ENCODE measurements around the gene TRIM32.

Gene TRIM32

DNA sequence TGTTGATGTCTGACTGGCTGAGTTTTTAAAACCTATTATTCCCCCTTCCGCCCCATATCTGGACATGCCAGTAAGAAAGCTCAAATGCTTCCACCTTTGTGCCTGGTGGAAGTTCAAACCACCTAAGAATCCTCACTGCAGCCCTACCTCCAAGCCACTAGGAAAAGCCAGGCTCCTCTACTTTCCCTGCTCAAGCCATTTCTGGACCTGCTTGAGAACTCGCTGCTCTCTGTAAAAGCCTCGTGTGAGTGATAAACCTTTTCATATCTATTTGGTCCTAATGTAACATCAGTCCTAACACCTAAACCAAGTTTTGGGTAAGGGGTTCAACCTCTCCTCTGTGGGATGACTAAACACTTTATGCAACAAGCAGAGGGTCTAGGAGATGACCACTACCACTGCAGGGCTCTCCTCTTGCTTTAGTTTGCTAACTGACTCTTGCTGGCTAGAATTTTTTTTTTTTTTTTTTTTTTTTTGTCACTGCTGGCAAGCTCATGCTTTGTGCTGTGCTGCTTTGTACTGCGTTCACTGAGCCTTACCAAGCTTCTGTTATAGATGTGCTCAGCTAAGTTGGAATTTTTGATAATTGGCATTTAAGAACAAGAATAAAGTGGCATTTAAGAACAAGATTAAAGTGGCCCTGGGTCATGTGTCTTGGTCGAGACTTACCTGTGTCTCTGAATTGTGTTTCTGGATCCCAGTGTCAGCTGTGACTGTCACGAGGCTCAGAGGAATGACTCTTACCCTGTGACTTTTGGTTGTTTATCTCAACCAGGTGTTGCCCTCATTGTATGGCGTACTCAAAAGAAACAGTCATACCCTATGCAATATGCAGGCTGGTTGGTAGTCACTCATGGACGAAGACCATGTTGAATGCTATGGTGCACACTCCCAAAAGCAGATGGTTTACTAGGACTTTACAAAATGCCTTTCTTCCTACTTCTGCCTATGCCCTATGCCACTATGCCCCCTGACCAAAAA, 19.5 kb downstream of the TRIM32 start:
- no peak for DNase-seq

DNA sequence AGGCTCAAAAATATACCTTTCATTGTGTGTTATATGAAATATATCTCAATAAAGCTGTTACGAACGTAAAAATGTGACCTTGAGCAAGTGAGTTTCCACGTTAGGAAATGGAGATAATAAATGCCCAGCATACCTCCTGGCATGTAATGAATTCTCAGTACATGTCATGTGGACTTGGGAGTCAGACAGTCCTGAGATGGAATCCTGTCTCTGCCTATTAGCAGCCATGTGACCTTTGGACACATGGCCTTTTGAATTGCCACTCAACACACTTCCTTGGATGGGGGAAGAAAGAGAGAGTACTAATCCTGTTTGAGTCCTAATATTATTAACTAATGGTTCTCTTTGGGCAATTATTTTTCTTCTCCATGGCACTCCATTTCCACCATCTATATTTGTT, 25.7 kb downstream of the TRIM32 start:
- DNase-seq, result no peak

DNA sequence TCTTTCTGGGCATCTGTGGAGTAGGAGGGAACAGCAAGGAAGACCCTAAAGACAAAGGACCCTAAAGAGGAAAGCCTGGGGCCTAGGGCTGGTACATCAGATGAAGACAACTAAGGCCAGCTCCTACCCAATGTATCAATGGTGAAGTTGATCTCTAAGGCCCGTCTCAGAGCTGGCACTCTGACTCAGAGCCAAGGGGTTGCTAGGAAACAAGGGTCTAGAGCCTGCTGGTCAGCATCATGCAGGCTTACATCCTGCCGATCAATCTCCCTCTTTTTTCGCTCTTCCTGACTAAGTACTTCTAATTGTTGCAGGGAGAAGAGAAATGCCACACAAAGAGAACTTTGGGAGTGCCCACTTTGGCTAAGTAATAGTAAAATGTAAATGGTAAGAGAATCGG, 26.2 kb downstream of the TRIM32 start:
- peak; percentile 64 for DNase-seq

DNA sequence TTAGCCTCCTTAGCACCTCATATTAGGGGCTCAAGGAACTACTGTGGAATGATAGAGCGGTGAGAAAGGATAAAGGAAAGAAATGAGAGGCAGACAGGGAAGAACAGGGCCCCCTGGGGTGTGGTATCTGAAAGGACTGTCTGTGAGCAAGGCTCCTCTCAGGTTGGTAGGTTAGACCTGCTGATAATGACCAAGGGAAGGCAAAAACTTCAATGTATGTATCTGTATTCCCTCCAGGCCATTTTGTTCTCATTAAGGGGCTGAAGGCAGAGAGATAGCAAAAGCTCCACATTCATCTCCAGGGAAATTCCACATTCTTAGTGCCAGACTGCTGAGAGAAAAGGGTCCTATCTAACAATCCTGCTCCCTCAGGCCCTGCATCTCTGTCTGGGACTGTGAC, 28.6 kb downstream of the TRIM32 start:
- DNase-seq, result peak; percentile 13

DNA sequence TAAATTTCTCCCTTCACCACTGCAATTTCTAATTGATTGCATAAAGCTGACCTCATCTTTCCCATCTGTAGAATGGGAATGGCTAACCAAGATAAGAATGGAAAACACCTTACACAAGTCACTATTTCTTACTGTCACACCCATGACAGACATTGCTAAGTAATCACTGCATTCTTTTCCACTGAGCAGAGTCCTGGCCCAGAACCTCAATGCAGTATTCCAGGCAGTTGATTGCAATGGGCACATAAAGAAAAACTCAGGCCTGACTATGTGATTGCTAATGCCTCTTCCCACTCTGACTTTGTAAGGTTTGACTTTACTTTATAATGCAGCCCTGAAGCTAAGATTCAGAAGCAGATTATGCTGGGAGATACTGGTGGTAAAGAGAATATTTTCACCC, 29.3 kb downstream of the TRIM32 start:
- DNase-seq, result no peak

DNA sequence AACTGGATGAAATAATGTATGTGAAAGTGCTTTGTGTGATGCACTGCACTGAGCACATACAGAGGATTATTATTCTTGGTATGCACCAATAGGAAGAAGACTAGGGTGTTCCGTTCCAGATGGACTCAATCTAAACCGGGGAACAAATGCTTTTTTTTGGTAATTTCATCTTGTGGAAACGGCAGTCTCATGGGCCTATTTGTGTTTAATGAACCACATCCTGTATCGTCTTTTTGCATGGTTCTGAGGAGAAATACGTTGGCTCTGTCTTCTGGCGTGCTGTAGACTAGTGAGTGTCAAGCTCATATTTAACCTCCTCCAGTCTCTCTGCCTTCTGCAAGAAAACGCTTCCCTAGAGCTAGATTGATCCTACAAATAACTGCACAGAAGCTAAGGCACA, 30.0 kb downstream of the TRIM32 start:
- no peak for DNase-seq

DNA sequence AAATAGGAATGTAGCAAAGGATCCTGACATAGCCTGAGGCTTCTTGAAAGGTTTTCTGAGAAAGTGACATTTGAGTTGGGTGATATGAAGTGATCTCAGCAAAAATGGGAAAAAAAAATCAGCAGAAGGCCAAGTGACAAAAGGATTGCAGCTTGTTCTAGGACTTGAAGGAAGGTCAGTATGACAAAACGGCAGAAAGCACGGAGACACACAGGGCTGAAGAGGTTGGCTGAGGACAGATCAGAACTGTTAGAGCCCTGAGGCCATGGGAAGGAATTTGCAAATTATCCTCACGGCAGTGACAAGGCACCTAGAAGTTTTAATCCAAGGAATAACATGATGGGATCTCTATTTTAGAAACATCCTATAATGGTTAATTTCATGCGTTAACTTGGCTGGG, 31.0 kb downstream of the TRIM32 start:
- no peak for DNase-seq

DNA sequence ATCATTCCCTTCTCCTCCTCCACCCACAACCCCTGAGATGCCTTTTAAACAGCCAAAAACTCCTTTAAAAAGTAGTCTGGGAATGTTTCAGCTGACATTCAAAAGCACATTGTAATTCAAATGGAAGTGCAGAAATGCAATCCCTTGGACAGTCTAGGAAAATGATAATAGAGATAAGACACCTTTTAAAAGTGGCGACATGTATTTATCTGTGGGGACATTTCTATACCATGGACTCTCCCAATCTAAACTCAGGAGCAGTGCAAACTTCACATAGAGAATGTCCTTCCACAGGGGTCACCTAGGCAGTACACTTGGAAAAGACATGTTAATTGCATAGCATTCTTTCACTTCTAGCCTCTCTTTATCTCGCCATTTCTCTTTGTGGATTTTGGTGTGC, 33.0 kb downstream of the TRIM32 start:
- DNase-seq, result no peak

DNA sequence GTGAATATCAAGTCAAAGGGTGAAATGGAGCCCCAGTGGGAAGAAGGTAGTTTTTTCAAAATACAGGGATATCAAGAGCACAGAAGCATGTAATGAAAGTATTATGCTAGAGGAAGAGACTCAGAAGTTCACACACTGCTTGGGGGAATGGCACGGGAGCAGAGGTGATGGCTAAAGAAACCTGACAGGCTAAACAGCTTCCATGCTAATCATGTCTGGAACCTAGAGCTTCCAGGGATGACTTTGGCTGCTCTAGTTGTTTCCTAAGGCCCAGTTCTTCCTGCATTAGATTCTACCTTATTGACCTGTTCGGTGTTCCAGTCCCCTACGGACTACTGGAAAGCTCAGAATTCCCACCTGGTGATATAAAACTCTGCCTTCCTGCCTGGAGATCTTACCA, 34.3 kb downstream of the TRIM32 start:
- DNase-seq, result no peak

DNA sequence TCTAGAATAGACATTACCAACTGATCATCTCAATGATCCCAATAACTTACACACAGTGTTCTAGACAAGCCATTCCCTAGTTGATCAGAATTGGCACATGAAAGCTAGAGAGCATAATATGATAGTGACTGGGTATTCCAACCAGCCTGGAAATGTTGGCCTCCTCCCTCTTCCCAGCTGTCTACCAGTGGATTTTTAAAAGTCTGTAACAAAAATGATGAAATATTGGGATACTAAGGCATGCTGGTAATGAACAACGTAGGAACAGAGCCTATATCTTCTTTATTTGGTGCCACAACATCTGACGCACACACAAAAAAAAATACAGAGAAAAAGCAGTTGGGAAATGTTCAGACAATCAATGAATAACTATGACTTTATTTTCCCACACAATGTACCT, 34.8 kb downstream of the TRIM32 start:
- DNase-seq, result no peak

DNA sequence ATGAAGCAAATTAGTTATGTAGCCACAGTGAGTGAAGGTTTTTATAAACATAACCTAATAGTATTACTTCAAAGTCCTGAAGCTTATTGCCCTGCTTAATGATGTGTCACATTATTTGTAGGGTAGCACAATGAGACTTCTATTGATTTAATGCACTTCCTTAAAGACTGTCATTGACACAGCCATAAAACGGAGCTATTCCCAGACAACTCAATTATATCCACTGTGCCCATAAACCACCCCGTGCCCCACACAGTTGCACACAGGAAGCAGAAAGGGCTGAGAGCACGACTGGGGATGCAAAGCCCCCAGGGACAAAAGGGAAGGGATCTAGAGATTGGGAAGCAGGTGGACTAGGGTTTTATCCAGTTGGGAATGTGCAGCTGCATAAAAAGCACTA, 37.0 kb downstream of the TRIM32 start:
- DNase-seq, result peak; percentile 81

DNA sequence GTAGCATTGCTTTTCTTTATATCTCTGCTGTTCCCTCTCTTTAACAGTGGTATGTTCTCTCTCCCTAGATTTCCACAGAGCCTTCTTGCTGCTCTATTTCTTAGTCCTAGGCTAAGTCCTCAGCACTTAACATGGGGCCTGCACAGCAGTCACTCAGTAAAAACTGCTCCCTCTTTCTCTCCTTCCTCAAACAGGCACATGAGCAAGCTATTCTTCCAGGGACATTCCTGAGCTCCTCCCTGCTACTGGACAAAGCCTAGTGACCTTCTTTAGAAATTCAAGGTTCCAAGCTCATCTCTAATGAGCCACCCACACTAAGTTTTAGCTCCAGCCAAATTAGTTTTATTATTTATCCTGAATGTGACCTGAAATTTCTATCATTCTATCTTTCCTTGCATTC, 39.5 kb downstream of the TRIM32 start:
- DNase-seq, result no peak

DNA sequence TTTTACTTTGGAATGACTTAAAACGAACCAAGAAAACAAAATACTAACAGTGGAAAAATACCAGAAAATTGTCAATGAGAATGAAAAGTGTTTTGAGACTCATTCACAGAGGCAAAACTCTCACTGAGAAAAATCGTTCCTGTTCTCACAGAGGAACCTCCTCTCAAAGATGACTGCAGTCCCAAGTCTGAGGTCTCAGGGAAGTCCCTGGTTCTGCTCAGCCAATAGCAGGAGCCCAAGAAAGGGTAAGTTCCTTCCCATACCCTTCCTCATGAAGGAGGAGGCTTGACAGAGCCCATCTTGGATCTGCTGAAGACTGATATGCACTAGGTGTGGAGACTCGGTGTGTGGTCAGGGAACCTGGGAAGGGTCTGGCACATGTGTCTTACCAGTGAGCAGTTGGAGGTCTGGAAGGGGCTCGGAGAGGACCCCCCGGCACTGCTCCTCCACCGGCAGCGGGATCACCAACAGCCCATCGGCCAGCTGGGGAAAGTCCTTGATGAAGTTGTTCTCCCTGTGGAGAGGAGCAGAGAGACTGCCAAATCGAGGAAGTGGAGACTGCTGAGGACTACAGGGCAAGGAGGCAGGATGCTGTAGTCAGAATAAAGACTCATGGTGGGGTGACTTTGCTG, 46.0 kb downstream of the TRIM32 start:
- no peak for DNase-seq

DNA sequence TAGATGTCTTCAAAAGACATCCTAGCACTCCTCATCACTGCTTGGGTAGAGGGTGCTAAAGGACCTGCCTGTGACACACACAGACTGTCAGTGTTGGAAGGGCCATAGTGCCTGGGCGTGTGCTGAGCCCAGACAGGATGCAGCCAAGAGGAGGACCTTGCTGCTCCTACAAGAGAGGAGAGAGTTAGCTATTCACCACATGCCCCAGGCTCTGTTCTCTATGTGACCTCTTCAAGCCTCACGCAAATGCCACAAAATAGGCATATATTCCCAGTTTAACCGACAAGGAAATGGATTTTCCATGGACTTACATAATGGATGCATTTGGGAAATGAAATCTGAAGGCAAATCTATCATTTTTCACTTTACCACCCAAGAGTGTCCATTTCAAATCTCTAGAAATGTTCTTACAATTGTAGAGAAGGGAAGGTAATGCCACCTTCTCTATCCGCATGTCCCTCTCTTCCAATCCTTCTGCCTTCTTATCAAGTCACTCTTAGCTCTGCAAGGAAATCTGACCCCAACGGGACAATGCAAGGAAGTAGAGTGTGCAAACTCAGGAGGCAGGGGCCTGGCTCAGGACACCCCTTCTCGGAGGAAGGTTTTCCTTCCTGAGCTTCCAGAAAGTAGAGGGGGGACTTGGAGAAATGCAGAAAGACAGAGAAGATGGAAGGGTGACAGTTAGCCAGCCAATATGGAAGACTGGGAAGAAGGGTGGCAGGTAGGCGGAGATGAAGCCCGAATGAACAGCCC, 49.5 kb downstream of the TRIM32 start:
- peak; percentile 47 for DNase-seq

DNA sequence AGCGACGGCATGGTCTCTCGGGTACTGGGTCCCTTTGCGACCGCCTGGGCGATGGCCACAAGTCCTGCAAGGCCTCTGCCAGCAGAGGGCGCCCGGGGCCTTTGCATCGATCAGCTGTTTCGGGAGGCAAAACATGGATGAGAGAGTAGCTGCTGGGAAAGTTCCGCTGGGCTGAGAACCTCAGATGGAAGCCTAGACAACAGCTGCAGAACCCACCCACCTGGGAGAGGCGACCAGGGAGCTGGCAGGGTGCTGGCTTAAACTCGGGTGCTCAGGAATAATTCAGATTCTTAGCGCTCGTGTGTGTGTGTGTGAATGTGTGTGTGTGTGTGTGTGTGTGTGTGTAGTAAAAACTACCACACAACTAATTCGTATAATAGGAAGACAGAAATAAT, 50.0 kb downstream of the TRIM32 start:
- DNase-seq, result peak; percentile 94

DNA sequence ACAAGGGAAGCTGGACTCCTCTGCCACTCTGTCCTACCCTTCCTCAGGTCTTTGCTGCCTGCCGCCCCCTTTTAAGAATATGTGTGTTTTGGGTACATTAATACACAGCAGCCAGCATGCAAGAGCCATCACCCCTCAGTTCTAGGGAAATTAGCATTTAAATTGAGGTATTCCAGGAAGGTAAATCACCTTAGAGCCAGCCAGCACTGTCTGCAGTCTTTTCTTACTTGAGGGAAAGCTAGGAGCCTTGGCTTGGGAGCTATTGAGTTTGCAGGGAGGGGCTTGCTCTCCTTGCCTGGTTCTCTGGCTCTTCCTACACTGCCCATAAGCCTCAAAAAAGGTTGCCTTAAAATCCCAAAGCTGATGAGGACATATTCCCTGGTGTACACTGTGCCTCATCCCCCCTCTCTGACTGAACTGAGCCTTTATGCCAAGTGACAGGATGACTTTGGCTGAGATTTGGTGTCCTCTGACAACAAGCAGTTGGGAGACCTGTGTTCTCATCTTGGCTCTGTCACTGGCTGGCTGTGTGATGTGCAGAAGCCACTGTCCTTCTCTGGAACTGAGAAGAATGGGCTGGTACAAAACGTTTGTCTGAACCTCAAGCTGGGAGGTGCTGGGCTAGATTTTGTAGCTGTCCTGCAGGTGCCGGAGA, 54.1 kb downstream of the TRIM32 start:
- no peak for DNase-seq

DNA sequence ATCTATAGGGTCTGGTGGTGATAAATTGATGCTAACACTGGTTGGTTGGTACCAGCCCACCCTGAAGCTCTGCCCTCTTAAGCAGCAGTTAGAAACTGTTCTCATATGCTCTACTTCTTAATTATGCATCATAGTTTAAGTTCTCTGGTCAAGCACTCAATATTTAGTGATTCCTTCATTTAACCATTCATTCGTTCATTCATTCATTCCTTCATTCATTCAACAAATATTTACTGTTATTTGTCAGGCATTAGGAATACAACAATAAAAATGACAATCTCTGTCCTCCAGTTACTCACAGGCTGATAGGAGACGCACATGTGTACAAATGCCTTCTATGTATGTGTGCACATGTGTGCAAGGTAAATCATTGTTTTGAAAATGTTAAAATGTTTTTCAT, 54.6 kb downstream of the TRIM32 start:
- DNase-seq, result no peak

DNA sequence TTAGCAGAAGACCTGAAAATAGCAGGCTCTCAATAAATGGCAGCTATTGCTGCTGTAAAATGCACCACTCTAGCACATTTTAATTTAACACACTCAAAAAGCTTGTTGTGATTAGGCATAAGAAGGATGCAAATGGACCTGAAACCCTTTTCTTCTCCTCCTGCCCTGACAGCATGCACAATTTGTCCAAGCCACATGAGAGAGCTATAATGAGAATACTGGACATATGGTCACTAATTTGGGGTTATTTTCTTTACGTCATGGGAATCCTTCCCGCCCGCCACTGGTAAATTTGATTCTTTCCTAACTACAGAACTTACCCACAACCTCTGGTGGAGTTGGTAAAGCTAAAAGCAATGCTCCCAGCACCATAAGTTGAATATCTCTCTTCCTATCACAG, 62.1 kb downstream of the TRIM32 start:
- peak; percentile 37 for DNase-seq

DNA sequence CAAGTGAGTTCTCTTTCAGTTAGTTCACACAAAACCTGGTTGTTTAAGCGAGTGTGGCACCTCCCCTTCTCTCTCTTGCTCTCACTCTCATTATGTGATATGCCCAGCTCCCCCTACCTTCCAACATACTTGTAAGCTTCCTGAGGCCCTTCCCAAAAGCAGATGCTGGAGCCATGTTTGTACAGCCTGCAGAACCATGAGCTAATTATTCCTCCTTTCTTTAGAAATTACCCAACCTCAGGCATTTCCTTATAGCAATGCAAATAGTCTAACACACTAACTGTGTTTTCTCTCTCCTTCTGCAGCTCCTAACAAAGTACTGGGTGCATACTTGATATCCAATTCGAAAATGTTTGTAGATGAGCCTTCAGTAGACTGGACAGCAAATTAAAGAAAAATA, 62.7 kb downstream of the TRIM32 start:
- DNase-seq, result peak; percentile 52

DNA sequence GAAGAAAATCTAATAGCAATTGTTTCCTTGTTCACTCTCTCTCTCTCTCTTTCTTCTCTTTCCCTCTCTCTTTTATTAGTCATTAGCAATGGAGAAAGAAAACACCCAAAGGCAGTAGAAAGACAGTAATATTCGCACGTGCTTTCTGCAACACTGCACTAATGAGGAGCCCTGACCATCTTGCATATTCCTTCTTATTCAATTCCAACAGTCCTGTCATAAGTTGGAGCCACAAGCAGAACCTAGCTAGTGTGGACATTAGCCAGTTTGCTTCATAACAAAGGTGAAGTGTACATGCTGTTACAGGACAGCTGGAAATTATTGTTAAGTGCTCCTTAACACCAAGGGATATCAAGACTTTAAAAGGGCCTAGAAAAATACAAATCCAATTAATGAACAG, 63.4 kb downstream of the TRIM32 start:
- no peak for DNase-seq
